GM12864 (cell line): ENCODE measurements around the gene IBSP.

Experiments
- DNase-seq: peaks from one replicate; pipeline ENCODE4 v3.0.0-alpha.2; 2011; ENCODE audit warnings: low read depth
- H3K4me3 ChIP-seq: 2 replicates; pipeline ENCODE4 v1.5.1; 2011; ENCODE audit warnings: mild to moderate bottlenecking, low read depth, low read length, control low read depth
- TF ChIP-seq, protein P1 (sequence below): IDR thresholded peaks from 2 replicates; pipeline ENCODE4 v1.5.1; 2011; ENCODE audit warnings: low read depth, mild to moderate bottlenecking, moderate library complexity, low read length, control low read depth, inconsistent platforms; ENCODE audit errors: missing control alignments

IBSP gene, protein sequence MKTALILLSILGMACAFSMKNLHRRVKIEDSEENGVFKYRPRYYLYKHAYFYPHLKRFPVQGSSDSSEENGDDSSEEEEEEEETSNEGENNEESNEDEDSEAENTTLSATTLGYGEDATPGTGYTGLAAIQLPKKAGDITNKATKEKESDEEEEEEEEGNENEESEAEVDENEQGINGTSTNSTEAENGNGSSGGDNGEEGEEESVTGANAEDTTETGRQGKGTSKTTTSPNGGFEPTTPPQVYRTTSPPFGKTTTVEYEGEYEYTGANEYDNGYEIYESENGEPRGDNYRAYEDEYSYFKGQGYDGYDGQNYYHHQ

DNA sequence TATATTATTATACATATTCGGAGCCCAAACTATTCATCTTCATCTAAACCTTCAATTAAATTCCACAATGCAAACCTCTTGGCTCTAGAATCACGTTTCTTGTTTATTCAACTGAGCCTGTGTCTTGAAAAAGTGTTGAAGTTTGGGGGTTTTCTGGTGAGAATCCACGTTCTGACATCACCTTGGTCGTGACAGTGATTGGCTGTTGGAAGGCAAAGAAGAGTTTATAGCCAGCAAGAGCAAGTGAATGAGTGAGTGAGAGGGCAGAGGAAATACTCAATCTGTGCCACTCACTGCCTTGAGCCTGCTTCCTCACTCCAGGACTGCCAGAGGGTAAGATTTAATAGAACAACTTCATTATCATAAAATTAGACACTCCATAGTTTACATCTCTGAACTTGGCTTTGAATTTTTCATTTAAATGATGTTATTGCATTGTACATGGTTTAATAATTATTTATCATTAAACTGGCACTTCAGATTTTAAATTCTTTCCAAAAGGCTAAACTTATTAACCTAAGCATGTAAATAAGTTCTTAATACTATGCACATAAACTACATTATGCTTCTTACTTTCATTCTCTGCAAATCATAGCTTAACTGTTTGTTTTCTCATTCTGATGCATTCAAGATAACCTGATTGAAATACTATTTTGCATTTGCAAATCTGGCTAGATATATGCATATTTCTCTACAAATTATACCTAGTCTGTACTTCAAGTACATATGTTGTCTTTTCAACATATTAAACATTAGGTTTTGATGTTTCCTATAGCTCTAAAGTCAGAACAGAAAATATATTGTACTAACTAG lies at the start of gene IBSP:
IBSP (plus strand) TSS at position 254 of the 813 bp plus-strand sequence. CDS start 2,808 bp downstream, outside the sequence.
- DNase-seq: no peak
- TF ChIP-seq, protein P1, sequence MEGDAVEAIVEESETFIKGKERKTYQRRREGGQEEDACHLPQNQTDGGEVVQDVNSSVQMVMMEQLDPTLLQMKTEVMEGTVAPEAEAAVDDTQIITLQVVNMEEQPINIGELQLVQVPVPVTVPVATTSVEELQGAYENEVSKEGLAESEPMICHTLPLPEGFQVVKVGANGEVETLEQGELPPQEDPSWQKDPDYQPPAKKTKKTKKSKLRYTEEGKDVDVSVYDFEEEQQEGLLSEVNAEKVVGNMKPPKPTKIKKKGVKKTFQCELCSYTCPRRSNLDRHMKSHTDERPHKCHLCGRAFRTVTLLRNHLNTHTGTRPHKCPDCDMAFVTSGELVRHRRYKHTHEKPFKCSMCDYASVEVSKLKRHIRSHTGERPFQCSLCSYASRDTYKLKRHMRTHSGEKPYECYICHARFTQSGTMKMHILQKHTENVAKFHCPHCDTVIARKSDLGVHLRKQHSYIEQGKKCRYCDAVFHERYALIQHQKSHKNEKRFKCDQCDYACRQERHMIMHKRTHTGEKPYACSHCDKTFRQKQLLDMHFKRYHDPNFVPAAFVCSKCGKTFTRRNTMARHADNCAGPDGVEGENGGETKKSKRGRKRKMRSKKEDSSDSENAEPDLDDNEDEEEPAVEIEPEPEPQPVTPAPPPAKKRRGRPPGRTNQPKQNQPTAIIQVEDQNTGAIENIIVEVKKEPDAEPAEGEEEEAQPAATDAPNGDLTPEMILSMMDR: no peak
- no peak within 1 kb of the TSS for H3K4me3 ChIP-seq

GRCh38 chr4:87749883-87750282 lies 49.5 kb upstream of the IBSP start:
- no peak overlapping the region for H3K4me3 ChIP-seq
- TF ChIP-seq, protein P1: no peak

GRCh38 chr4:87758270-87758669 lies 41.1 kb upstream of the IBSP start:
- no peak overlapping the region for H3K4me3 ChIP-seq
- TF ChIP-seq, protein P1: no peak
- no peak for DNase-seq

More at GRCh38 chr4:87749883-87750282, 49.5 kb upstream of the IBSP start:
- no peak for DNase-seq

- H3K4me3 ChIP-seq: no peak overlapping the region
- DNase-seq: no peak
- TF ChIP-seq, protein P1: no peak
Measured at GRCh38 chr4:87762311-87762710, 37.0 kb upstream of the IBSP start.

DNA sequence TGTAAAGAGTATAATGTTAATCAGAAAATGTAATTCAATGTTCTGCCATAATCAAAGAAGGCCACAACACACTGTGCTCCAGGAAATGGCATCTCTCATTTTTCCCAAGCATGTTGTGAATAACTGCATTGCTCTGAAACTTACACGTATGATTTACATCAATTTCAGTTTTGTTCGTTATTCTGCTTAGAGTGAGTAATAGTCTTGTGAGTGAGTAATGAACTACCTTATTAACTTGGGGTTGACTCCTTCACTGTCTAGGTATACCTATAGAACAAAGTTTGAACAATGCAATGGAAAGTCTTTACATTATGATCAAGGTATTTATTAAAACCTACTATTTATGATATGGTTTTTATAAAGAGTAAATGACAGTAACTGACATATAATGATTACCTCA lies 17.8 kb upstream of the IBSP start:
- TF ChIP-seq, protein P1: no peak
- no peak for DNase-seq
- H3K4me3 ChIP-seq: no peak overlapping the region

GRCh38 chr4:87783781-87784180 lies 15.6 kb upstream of the IBSP start:
- DNase-seq: no peak
- no peak overlapping the region for H3K4me3 ChIP-seq
- TF ChIP-seq, protein P1: no peak
